Loucy (cell line): ENCODE data around the gene EIF5A.

ENCODE experiments used
- CTCF ChIP-seq: fragments of 200-600 bp; sonication (generic); conservative IDR thresholded peaks from 2 replicates; pipeline ENCODE4 v1.5.1; 2014; ENCODE audit warnings: mild to moderate bottlenecking, antibody characterized with exemption, low read length
- EZH2phosphoT487 ChIP-seq: fragments of 200-600 bp; IDR thresholded peaks from 2 replicates; pipeline ENCODE4 v1.6.1; 2018; ENCODE audit warnings: antibody characterized with exemption, mild to moderate bottlenecking, moderate library complexity, borderline replicate concordance

GRCh38 chr17:7294614-7295153 is 12.7 kb upstream of the EIF5A start, which contains the start of gene YBX2:
- TF ChIP-seq CTCF (no peak), EZH2phosphoT487 (no peak)
